ENCODE results near the gene DOK6.
"Not testable (repeated sequence)": the region's sequence is repeated elsewhere in the genome, so short reads cannot be mapped to it uniquely, and the experiment has no call there.

Gene DOK6

DNA sequence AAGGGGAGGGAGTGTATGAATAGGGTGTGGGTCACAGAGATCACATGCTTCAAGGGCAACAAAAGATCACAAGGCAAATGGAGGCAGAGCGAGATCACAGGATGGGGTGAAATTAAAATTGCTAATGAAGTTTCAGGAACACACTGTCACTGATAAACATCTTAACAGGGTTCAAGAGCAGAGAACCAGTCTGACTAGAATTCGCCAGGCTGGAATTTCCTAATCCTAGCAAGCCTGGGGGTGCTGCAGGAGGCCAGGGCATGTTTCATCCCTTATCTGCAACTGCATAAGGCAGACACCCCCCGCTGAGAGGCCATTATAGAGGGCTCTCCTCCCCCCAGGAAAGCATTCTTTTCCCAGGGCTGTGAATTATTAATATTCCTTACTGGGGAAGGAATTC is 478.4 kb downstream of the DOK6 start:
- DNase-seq, result not testable (repeated sequence)

DNA sequence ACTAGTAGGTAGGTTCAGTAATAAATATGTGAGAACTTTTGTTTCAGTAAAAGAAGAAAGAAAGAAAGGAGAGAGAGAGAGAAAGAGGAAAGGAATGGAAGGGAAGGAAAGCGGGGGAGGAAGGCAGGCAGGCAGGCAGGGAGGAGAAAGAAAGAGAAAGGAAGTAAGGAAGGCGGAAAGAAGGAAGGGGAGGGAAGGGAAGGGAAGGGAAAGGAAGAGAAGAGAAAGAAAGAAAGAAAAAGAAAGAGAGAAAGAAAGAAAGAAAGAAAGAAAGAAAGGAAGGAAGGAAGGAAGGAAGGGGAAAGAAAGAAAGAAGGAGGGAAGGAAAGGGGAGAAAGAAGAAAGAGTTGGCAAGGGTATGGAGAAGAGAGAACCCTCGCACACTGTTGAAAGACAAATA is 479.4 kb downstream of the DOK6 start:
- no peak for DNase-seq

GRCh38 chr18:69882965-69883668 is 482.4 kb downstream of the DOK6 start:
- DNase-seq, result no peak

DNA sequence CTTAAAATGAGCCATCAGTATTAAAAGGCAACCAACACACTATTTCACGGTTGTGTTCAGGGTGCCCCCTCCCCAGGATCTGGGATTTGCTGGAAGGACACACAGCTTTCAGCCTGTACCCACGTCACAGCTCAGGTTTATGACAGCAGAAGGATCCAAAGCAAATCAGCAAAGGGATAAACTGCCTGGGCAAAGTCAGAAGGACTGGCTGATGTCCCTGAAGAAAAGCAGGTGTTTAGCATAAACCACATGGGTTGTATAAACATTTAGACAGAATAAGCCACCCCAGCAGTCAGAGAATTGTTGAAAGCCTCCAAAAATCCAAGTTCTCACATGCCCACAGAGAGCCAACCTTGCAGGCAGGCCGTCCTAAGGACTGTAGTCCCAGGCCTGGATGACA is 483.1 kb downstream of the DOK6 start:
- no peak for DNase-seq

DNA sequence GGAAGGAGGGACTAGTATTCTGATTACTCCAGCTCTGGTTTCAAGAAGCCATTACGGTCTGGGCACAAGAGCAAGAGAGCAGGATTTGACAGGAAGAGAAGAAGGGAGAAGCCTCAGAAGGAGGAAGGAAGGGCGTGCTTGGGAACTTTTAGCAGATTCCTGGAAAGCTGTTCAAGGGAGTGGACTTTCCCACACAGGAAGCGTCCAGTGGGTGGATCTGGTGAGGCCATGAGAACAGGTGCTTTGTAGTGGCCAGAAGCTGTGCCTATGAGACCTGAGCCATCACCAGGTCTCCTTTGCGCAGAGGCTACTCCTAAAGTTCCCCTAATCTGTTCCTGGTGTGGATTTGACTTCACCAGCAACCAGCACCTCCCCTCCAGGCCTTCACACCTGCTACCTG is 484.7 kb downstream of the DOK6 start:
- no peak for DNase-seq

DNA sequence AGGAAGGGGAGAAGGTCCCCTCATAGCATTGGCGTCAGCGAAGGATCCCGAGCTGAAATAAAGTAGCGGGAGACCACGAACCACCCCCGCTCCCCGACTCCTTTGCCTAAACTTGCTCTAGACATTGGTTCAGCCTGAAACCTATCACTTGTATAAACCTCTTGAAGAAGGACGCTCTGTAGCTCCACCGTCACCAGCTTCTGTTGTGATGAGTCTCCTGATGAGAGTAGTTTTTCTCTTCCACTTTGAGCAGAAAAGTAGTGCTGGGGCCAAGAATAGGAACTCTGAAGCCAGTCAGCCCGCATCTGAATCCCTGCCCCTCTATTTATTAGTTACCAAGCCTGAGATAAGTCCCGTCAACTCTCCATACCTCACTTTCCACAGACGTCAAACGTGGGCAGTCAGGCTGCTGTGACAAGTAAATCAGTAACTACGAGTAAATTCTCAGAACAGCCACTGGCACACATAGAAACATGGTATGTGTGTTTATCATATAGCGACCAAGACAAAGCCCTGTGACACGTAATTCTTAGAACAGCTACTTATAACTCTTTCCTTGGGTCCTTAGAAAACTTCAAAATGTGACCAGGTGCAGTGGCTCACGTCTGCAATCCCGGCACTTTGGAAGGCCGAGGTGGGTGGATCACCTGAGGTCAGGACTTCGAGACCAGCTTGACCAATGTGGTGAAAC is 485.3 kb downstream of the DOK6 start:
- DNase-seq, result no peak

GRCh38 chr18:69887256-69887655 is 486.6 kb downstream of the DOK6 start:
- DNase-seq, result no peak

DNA sequence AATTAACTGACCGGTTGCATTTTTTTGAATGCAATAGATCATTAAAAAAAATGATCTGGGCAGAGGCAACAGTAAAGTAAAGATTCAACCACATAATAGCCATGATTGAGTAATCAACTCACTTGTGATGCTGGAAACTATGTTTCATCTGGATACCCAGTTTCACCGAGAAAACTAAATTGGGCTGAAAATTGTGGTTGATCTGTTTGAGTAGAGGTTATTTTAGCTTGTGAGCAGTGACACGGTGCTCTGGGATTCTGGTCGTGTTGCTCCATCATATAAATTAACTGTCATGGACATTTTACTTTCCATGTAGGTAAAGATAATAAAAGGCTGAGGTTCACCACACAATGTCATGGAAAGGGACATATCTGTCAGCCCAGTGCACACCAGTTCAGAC is 488.3 kb downstream of the DOK6 start:
- no peak for DNase-seq

GRCh38 chr18:69890558-69890957 is 489.9 kb downstream of the DOK6 start:
- no peak for DNase-seq

GRCh38 chr18:69894467-69894866 is 493.8 kb downstream of the DOK6 start:
- DNase-seq, result no peak

DNA sequence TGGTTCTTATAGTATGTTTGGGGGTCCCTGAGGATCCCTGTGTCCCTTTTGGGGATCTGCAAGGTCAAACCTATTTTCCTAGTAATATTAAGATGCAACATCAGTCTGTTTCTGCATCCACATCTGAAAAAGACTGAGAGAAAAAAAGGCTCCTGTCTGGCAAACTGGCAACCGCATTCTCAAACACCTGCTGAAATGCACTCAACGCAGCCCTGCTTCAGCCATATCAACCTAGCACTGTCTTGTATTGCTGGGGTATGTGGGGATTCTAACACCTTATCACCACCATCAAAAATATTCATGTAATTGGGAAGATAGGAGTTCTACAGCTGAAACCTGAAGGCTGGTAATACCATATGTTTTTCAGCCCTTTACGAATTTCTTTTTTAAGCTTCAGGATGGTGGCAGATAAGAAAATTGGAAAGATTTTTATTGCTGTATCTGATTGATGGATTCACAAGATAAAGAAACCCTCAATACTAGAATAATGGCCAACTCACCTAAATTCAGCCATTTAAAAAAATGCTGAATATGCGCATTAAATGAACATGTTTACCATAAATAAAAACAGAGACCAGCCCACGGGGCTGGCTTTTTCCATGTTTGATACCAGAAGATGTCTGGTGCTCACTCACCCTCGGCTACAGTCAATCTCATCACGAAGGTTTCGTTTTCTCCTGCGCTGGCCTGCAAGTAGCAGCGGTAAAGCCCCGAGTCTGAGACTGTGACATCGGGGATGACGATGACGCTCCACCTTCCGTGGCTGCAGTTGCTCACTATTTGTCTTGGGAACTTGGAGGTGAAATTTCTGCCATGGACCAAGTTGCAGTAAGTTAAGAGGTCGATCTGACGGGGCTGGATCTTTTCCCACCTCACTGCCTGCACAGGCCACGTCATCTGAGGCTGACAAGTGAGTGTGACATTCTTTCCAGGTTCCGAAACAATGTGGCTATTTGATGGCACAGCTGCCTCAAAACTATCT is 494.7 kb downstream of the DOK6 start:
- no peak for DNase-seq

GRCh38 chr18:69897397-69898108 is 496.9 kb downstream of the DOK6 start:
- no peak for DNase-seq

DNA sequence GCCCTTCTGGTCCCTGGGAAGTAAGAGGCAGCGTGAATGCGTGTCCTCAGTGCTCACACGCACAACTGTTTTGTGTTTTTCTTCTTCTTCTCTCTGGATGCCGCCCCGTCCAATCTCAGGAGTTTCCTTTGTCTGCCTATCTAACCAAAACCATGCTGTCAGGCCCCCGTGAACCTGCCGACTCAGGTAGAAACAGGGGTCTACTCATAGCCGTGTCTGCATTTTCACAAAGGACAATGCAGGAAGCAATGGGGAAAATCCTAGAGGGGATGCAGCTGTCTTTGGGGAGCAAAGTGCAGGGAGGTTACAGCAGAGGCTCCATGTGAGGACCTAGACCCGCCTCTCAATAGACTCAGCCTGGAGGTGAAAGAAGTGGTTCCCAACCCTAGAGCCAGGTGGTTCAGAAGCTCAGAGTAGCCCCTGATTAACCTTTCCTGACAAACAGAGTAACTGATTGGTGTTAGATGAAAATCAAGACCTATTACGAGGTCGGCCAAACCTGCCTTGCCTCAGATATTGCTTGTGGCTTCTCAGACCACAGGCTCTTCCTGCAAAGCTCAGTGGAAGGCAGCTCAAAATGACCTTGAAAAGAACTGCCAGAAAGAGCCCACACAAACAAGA is 497.7 kb downstream of the DOK6 start:
- DNase-seq, result no peak
